Measurements from ENCODE around the gene LGALS13.

LGALS13 gene

GRCh38 chr19:39602224-39602623 lies at the start of gene LGALS13:
TSS of gene LGALS13 (plus strand) at chr19:39602524. CDS start at chr19:39602569, 45 bp downstream.
- H3K27me3 ChIP-seq (ENCODE audit: control insufficient read depth, insufficient read depth, low read length), result peaks cover 6% of the 10 kb centered on the region
- no peaks in the 10 kb centered on the region for H3K9me3 ChIP-seq (ENCODE audit: control insufficient read depth, insufficient read depth, low read length)
- peaks cover 6% of the 10 kb centered on the region for H3K4me1 ChIP-seq (ENCODE audit: control insufficient read depth, insufficient read depth, low read length)
- no peaks in the 10 kb centered on the region for H3K36me3 ChIP-seq (ENCODE audit: control insufficient read depth, insufficient read depth, low read length)
- H3K9ac ChIP-seq (ENCODE audit: low read depth, low read length), result no peak within 1 kb of the TSS
- no peak within 1 kb of the TSS for H3K4me3 ChIP-seq (ENCODE audit: low read depth, low read length)

GRCh38 chr19:39553082-39553652 lies 49.2 kb upstream of the LGALS13 start:
- no peaks in the 10 kb centered on the region for H3K9me3 ChIP-seq (ENCODE audit: control insufficient read depth, insufficient read depth, low read length)
- H3K36me3 ChIP-seq (ENCODE audit: control insufficient read depth, insufficient read depth, low read length), result no peaks in the 10 kb centered on the region
- H3K27me3 ChIP-seq (ENCODE audit: control insufficient read depth, insufficient read depth, low read length), result no peaks in the 10 kb centered on the region
- H3K4me3 ChIP-seq (ENCODE audit: low read depth, low read length), result no peak overlapping the region
- no peaks in the 10 kb centered on the region for H3K4me1 ChIP-seq (ENCODE audit: control insufficient read depth, insufficient read depth, low read length)
- H3K9ac ChIP-seq (ENCODE audit: low read depth, low read length), result no peak overlapping the region

GRCh38 chr19:39554701-39555311 lies 47.5 kb upstream of the LGALS13 start:
- Histone ChIP-seq H3K27me3 (ENCODE audit: control insufficient read depth, insufficient read depth, low read length) (no peaks in the 10 kb centered on the region), H3K4me3 (ENCODE audit: low read depth, low read length) (no peak overlapping the region), H3K9me3 (ENCODE audit: control insufficient read depth, insufficient read depth, low read length) (no peaks in the 10 kb centered on the region), H3K9ac (ENCODE audit: low read depth, low read length) (no peak overlapping the region), H3K4me1 (ENCODE audit: control insufficient read depth, insufficient read depth, low read length) (no peaks in the 10 kb centered on the region), H3K36me3 (ENCODE audit: control insufficient read depth, insufficient read depth, low read length) (no peaks in the 10 kb centered on the region)

- no peaks in the 10 kb centered on the region for H3K27me3 ChIP-seq (ENCODE audit: control insufficient read depth, insufficient read depth, low read length)
- no peak overlapping the region for H3K4me3 ChIP-seq (ENCODE audit: low read depth, low read length)
- H3K4me1 ChIP-seq (ENCODE audit: control insufficient read depth, insufficient read depth, low read length), result no peaks in the 10 kb centered on the region
- H3K36me3 ChIP-seq (ENCODE audit: control insufficient read depth, insufficient read depth, low read length), result no peaks in the 10 kb centered on the region
- no peak overlapping the region for H3K9ac ChIP-seq (ENCODE audit: low read depth, low read length)
- no peaks in the 10 kb centered on the region for H3K9me3 ChIP-seq (ENCODE audit: control insufficient read depth, insufficient read depth, low read length)
Measured at GRCh38 chr19:39555883-39556282, 46.4 kb upstream of the LGALS13 start.

GRCh38 chr19:39557811-39558623 lies 44.3 kb upstream of the LGALS13 start:
- Histone ChIP-seq H3K9me3 (ENCODE audit: control insufficient read depth, insufficient read depth, low read length) (no peaks in the 10 kb centered on the region), H3K4me3 (ENCODE audit: low read depth, low read length) (no peak overlapping the region), H3K9ac (ENCODE audit: low read depth, low read length) (no peak overlapping the region), H3K36me3 (ENCODE audit: control insufficient read depth, insufficient read depth, low read length) (no peaks in the 10 kb centered on the region), H3K4me1 (ENCODE audit: control insufficient read depth, insufficient read depth, low read length) (no peaks in the 10 kb centered on the region), H3K27me3 (ENCODE audit: control insufficient read depth, insufficient read depth, low read length) (no peaks in the 10 kb centered on the region)

GRCh38 chr19:39558624-39559117 lies 43.7 kb upstream of the LGALS13 start:
- no peaks in the 10 kb centered on the region for H3K27me3 ChIP-seq (ENCODE audit: control insufficient read depth, insufficient read depth, low read length)
- no peaks in the 10 kb centered on the region for H3K4me1 ChIP-seq (ENCODE audit: control insufficient read depth, insufficient read depth, low read length)
- H3K36me3 ChIP-seq (ENCODE audit: control insufficient read depth, insufficient read depth, low read length), result no peaks in the 10 kb centered on the region
- H3K4me3 ChIP-seq (ENCODE audit: low read depth, low read length), result no peak overlapping the region
- no peak overlapping the region for H3K9ac ChIP-seq (ENCODE audit: low read depth, low read length)
- no peaks in the 10 kb centered on the region for H3K9me3 ChIP-seq (ENCODE audit: control insufficient read depth, insufficient read depth, low read length)

- H3K27me3 ChIP-seq (ENCODE audit: control insufficient read depth, insufficient read depth, low read length), result no peaks in the 10 kb centered on the region
- H3K9me3 ChIP-seq (ENCODE audit: control insufficient read depth, insufficient read depth, low read length), result no peaks in the 10 kb centered on the region
- no peaks in the 10 kb centered on the region for H3K36me3 ChIP-seq (ENCODE audit: control insufficient read depth, insufficient read depth, low read length)
- H3K4me1 ChIP-seq (ENCODE audit: control insufficient read depth, insufficient read depth, low read length), result no peaks in the 10 kb centered on the region
- H3K4me3 ChIP-seq (ENCODE audit: low read depth, low read length), result no peak overlapping the region
- no peak overlapping the region for H3K9ac ChIP-seq (ENCODE audit: low read depth, low read length)
Measured at GRCh38 chr19:39563408-39563807, 38.9 kb upstream of the LGALS13 start.

GRCh38 chr19:39566064-39566463 lies 36.3 kb upstream of the LGALS13 start:
- Histone ChIP-seq H3K4me3 (ENCODE audit: low read depth, low read length) (no peak overlapping the region), H3K9me3 (ENCODE audit: control insufficient read depth, insufficient read depth, low read length) (no peaks in the 10 kb centered on the region), H3K36me3 (ENCODE audit: control insufficient read depth, insufficient read depth, low read length) (no peaks in the 10 kb centered on the region), H3K9ac (ENCODE audit: low read depth, low read length) (no peak overlapping the region), H3K27me3 (ENCODE audit: control insufficient read depth, insufficient read depth, low read length) (peaks cover 4% of the 10 kb centered on the region), H3K4me1 (ENCODE audit: control insufficient read depth, insufficient read depth, low read length) (no peaks in the 10 kb centered on the region)

GRCh38 chr19:39568604-39569003 lies 33.7 kb upstream of the LGALS13 start:
- H3K9ac ChIP-seq (ENCODE audit: low read depth, low read length), result no peak overlapping the region
- no peaks in the 10 kb centered on the region for H3K36me3 ChIP-seq (ENCODE audit: control insufficient read depth, insufficient read depth, low read length)
- no peaks in the 10 kb centered on the region for H3K9me3 ChIP-seq (ENCODE audit: control insufficient read depth, insufficient read depth, low read length)
- H3K27me3 ChIP-seq (ENCODE audit: control insufficient read depth, insufficient read depth, low read length), result peaks cover 4% of the 10 kb centered on the region
- no peaks in the 10 kb centered on the region for H3K4me1 ChIP-seq (ENCODE audit: control insufficient read depth, insufficient read depth, low read length)
- H3K4me3 ChIP-seq (ENCODE audit: low read depth, low read length), result no peak overlapping the region

- Histone ChIP-seq H3K4me3 (ENCODE audit: low read depth, low read length) (no peak overlapping the region), H3K27me3 (ENCODE audit: control insufficient read depth, insufficient read depth, low read length) (no peaks in the 10 kb centered on the region), H3K36me3 (ENCODE audit: control insufficient read depth, insufficient read depth, low read length) (no peaks in the 10 kb centered on the region), H3K4me1 (ENCODE audit: control insufficient read depth, insufficient read depth, low read length) (no peaks in the 10 kb centered on the region), H3K9ac (ENCODE audit: low read depth, low read length) (no peak overlapping the region), H3K9me3 (ENCODE audit: control insufficient read depth, insufficient read depth, low read length) (no peaks in the 10 kb centered on the region)
Measured at GRCh38 chr19:39582442-39582841, 19.9 kb upstream of the LGALS13 start.

GRCh38 chr19:39582891-39583625 lies 19.3 kb upstream of the LGALS13 start:
- Histone ChIP-seq H3K27me3 (ENCODE audit: control insufficient read depth, insufficient read depth, low read length) (no peaks in the 10 kb centered on the region), H3K4me3 (ENCODE audit: low read depth, low read length) (no peak overlapping the region), H3K9ac (ENCODE audit: low read depth, low read length) (no peak overlapping the region)

More at GRCh38 chr19:39582891-39583625, 19.3 kb upstream of the LGALS13 start:
- Histone ChIP-seq H3K9me3 (ENCODE audit: control insufficient read depth, insufficient read depth, low read length) (no peaks in the 10 kb centered on the region), H3K4me1 (ENCODE audit: control insufficient read depth, insufficient read depth, low read length) (no peaks in the 10 kb centered on the region), H3K36me3 (ENCODE audit: control insufficient read depth, insufficient read depth, low read length) (no peaks in the 10 kb centered on the region)

Data from iPS-15b (cell line).